Measurements from ENCODE around the gene STS.

STS gene

DNA sequence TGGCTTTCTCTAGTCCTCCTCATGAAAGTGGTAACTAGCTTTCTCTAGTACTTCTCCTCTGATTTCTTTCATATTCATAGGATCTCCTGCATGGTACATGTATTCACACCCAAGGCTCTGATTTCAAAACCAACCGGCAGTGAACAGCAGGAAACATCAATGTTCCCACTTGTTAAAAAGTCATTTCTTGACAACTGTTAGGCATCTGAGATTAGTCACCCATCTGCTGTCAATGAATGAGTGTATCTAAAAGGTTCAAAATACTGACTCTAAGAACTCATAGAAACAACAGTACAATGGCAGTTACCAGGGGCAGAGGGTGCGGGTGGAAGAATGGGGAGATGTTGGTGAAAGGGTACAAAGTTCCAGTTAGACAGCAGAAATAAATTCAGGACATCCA, 31.9 kb downstream of the STS start:
- DNase-seq (ENCODE audit: low read depth in 2 of 2) = no peak

DNA sequence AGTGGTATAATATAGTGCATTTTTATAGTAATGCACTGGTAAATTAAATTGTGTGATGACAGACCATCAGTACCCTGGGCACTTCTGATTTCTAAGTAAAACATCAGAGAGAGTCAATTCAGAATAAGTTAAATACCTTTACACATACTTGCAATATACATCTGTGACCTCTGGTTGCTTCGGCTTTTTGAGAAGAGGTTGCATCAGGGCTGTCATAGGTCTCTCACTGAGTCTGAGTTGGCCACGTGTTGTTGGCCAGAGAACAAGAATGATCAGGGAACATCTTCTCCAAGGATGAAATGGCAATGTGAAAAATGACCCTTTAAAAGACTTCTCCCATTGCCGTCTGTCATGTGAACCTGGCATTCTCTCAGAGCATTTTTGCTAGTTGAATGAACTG, 37.3 kb downstream of the STS start:
- no peak for DNase-seq (ENCODE audit: low read depth in 2 of 2)

DNA sequence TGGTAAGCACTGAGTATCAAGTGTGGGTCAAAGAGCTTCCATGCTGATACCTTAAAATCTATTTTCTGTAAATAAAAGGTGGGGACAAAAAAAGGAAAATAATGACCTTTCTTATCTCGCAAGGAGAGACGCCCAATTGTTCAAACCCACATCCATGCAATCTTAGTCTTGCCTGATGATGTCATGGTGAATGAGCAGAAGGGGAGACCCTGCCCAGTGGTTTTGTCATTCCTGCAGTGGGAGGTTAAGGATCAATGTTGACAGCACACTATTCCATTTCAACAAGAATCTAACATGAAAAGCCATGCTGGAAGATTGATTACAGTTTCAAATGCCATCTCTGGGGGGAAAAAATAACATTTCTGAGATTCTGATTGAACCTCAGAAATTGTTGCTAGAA, 41.2 kb downstream of the STS start:
- DNase-seq (ENCODE audit: low read depth in 2 of 2) = no peak

DNA sequence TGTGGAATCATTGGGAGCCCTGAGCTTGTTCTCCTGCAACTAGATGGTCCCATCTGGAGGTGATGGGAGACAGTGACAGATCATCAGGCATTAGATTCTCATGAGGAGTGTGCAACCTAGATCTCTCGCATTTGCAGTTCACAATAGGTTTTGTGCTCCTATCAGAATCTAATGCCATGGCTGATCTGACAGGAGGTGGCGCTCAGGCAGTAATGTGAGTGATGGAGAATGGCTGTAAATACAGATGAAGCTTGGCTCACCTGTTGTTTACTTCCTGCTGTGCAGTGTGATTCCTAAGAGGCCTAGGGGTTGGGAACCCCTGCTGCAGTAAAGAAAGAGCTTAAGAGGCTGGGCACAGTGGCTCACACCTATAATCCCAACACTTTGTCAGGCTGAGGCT, 42.6 kb downstream of the STS start:
- no peak for DNase-seq (ENCODE audit: low read depth in 2 of 2)

DNA sequence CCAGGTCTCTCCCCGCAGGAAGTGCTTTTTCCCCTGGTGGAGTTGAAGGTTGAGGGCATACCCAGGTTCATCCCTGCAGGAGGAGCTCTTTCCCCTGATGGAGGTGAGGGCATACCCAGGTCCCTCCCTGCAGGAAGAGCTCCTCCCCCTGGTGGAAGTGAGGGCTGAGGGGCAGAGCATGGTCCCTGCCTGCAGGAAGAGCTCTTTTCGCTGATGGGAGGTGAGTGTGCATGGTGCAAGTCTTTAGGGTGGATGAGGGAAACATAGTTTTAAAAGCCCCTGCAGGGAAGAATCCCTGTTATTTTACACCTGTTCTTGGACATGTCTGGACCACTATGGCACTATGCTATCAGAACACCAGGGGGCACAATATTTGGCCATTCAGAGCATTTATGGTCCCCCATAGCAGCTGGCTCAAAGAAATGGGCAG, 44.2 kb downstream of the STS start:
- no peak for DNase-seq (ENCODE audit: low read depth in 2 of 2)

DNA sequence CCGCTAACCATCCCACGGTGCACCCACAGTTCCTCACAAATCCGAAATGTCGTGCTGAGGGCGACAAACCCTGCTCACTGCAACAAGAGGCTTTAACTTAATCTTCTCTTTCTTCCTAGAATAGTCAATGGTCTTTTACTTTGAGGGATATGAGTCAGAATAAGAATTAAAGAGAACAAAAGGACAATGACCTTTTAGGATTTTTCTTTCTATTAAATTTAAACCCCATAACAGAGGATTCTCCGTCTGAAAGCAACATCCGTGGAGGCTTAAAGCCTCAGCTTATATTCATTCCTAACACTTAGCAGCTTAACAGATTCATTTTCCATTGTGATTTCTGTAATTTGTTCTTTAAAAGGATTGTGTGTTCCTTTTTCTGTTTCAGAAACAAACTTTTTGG, 45.4 kb downstream of the STS start:
- DNase-seq (ENCODE audit: low read depth in 2 of 2) = no peak

DNA sequence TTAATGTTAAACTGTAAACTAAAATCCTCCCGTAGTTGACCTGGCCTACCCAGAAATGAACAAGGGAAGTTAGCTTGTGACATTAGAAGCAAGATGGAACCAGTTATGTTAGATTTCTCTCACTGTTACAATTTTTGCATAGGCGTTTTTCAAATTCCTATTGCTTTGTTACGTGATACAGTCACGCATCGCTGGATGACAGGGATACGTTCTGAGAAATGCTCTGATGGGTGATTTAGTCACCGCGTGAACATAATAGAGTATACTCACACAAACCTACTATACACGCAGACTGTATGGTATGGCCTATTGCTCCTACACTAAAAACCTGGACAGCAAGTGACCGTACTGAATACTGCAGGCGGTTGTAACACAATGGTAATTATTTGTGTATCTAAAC, 47.1 kb downstream of the STS start:
- no peak for DNase-seq (ENCODE audit: low read depth in 2 of 2)
